PC-9 (cell line): ENCODE measurements around the gene ATXN2L.

Source experiments
- CTCF ChIP-seq: fragments of 200-600 bp; sonication (generic); conservative IDR thresholded peaks from 2 replicates; pipeline ENCODE4 v1.6.1; 2017; ENCODE audit warnings: mixed run types, antibody characterized with exemption, mild to moderate bottlenecking, moderate library complexity
- EZH2 ChIP-seq: fragments of 200-600 bp; sonication (generic); IDR thresholded peaks from 2 replicates; pipeline ENCODE4 v1.8.0; 2017; ENCODE audit warnings: antibody characterized with exemption, low read depth

DNA sequence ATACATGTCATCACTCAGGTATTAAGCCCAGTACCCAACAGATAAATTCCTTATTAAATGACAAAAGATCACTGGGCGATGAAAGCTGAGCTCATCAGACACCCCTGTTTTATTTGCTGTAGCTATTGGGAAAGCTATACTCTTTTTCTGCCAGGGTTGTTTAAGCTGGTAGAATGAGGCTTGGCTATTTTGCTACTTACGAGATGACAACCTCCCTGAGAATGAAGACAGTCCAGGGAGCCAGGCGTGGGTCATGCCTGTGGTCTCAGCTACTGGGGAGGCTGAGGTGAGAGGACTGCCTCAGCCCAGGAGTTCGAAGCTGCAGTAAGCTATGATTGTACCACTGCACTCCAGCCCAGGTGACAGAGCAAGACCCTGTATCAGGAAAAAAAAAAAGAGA lies 36.5 kb downstream of the ATXN2L start:
- TF ChIP-seq CTCF (no peak), EZH2 (no peak)
